Breast epithelium (tissue), 3 donors: ENCODE data around the gene TPI1.

ENCODE experiments used
- CTCF ChIP-seq, 3 donors: fragments of 450-650 bp; IDR thresholded peaks; one replicate each; pipeline ENCODE4 v1.5.1; 2016 to 2017; ENCODE audit warnings: antibody characterized with exemption in 3 of 3, mild to moderate bottlenecking in 3 of 3, moderate library complexity in 3 of 3
- POLR2A ChIP-seq: fragments of 450-650 bp; IDR thresholded peaks from one replicate; pipeline ENCODE4 v1.6.1; 2016; ENCODE audit warnings: antibody characterized with exemption, mild to moderate bottlenecking, moderate library complexity

- no peak for TF ChIP-seq POLR2A
- TF ChIP-seq CTCF (IDR thresholded peaks at IDR 0.05) = no peak
Observed at GRCh38 chr12:6884539-6884938, 17.2 kb downstream of the TPI1 start.
